GM18870 (cell line): Measurements from ENCODE around the gene RNF220.

ENCODE experiments used
- ATAC-seq: cut with Tn5 transposase; IDR thresholded peaks from one replicate; pipeline ENCODE4 v1.9.1; 2021; ENCODE audit warnings: moderate library complexity; ENCODE audit not compliant: unreplicated experiment

The RNF220 gene

DNA sequence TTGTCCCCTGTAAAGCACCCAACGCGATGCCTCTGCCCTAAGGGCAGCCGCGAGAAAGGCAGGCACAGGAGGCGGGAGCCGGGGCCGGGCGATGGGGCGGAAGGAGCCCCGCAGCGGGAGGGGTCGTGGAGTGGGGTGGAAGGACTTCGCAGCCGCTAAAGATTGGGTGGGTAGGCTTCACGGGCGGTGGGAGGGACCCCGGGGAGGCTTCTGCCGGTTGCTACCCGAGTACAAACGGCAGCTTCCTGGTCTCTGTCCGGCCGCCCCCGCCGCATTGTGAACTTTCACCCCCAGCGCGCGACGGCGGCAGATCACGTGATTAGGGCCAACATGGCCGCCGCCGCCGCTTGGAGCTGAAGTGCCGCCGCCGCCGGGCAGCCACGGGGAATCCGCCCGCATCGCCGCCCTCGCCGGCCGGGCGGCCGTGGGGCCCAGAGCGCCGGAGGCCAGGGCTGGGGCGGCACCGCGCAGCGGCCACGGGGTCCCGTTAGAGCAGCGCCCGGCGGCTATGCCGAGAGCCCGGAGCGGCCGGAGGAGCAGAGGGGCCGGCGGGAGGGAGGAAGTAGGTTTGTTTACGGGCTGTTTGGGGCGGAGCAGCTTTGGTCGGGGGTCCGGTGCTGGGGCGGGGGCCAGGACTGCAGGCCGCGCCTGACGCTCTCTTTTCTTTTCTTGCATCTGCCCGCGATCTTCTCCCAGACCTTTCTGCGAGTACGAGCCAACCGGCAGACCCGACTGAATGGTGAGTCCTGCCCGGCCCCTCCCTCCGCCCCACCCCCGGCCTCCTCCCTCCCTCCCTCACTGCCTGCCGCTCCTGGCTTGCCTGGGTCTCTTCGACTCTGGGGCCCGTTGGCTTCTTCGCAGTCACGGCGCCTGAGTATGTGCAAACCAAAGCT is 226.8 kb downstream of the RNF220 start:
- peak; percentile 39 for ATAC-seq

GRCh38 chr1:44632598-44632997 is 227.5 kb downstream of the RNF220 start:
- ATAC-seq, result no peak

- ATAC-seq, result no peak
Measured at GRCh38 chr1:44634606-44635189, 229.6 kb downstream of the RNF220 start.

GRCh38 chr1:44635439-44635838 is 230.4 kb downstream of the RNF220 start:
- ATAC-seq, result no peak

- ATAC-seq, result no peak
Measured at GRCh38 chr1:44636083-44636687, 231.1 kb downstream of the RNF220 start.

- ATAC-seq, result no peak
Measured at GRCh38 chr1:44636688-44637598, 231.9 kb downstream of the RNF220 start.

DNA sequence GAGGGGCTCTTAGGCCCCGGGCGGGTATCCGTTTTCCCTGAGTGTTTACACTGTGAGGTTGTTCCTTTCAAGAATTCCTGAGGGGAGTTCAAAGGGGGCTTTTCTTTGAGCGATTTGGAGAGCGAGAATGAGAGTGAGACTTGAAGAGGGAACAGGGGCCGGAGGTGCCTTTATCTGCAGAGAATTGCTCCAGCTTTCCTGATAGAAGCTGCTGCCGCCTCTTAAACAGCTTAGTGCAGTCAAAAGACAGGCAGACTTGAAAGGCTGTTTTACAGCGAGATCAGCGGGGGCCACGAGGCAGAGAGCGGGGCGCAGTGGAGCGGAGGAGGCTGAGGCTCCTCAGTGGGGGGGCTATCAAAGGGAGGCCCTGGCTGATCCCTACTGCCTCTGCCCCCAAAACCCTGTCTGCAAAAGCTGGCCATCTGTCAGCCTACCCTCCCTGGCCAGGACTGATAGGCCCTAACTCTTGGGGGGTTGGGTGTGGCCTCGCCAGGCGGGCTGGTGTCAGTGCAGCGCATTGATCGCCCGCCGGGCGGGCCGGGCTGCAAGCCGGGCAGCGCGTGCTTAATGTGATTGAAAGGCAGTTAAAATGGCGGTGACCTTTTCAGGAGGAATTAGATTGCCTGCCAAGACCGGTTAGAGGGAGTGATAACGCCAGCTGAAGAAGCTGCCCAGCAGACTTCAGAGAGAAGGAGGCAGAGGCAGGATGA is 232.8 kb downstream of the RNF220 start:
- ATAC-seq, result no peak

DNA sequence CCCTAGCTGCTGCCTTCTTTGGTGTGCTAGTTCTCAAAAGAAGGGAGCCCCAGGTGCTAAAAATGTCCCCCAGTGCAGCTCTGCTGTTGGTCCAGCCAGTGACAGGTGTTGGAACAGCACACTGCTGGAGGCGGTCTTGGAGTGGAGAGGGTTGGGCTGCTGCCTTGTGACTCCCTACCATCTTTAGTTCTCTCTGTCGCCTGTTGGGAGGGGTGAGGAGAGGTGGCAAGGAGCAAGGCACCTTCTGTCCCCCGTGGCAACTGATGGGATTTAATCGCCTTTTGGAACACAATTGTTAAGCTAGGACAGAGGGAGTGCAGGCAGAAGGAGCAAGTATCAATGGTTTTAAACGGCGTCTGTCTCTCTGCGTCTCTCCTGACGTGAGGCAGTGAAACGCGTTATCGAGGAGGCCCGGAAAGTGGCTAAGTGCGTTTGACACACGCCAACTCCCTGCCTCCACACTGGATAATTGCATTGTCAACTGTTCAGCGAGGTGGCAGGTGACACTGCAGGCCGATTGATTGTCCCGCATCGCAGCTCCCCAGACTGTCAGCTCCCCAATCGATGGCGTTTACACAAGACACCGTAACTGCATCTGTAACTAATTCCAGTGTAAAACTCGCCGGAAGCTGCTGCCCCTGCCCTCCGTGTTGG is 235.3 kb downstream of the RNF220 start:
- no peak for ATAC-seq

DNA sequence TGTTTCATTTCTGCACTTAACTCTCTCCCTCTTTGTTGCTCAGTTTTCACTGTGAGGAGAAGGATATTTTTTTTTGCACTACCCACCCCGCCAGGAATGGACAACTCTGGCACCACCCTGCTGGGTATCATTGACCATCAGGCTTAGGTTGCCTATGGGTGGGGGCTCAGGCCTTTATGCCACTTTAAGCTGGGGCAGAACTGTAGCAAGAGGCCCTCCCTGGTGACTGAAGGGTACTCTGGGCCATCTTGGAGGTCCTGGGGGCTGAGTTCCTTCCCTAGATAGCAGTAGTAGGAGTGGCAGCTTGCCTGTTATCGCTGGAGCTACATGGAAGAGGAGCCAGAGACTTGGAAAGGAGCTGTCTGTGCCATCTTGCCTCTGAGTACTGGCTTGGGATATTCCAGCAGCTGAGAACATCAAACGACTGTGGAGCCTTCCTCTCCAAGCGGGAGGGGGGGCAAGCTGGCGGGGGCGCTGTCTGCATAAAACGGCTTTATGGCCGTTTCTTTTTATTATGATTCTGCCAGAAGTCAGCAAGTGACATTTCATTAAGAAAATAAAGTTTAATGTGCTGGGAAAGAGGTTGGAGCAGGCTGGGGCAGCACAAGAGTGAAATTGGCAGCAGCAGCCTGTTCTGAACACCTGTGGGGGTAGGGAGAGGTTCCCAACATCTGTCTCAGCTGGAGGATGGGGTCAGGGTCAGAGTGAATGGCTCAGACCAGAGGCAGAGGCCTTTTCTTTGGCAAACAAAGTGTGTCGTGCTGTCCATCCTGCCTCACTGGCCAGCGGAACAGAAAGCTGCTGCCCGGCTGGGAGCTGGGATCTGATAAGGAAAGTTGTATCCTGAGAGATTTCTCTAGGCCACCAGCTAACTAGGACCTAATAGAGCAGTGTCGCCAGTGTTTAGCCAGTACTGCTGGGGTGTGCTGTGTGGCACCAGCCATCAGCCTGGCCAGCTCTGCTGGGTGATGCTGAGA is 236.4 kb downstream of the RNF220 start:
- no peak for ATAC-seq

- no peak for ATAC-seq
Measured at GRCh38 chr1:44642255-44642654, 237.2 kb downstream of the RNF220 start.

- ATAC-seq, result no peak
Measured at GRCh38 chr1:44642925-44643324, 237.9 kb downstream of the RNF220 start.

GRCh38 chr1:44643721-44644334 is 238.8 kb downstream of the RNF220 start:
- ATAC-seq, result no peak

DNA sequence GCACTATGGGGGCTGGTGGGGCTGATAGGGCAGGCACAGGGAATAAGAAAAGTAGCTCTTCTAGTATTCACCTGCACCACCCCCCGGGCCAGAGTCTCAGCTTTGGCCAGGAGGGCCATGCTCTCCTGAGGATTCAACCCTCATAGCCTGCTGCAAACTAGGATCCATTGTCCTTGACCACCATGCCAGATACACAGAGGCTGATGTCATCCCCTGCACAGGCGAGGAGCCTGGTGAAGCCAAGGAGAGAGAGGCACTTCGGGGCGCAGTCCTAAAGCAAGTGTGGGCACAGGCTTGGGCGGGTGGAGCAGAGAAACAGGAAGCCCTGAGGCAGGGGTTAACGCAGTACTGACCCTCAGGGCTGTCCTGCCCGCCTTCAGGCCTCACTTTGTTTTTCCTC is 239.8 kb downstream of the RNF220 start:
- ATAC-seq, result no peak

GRCh38 chr1:44645476-44646244 is 240.6 kb downstream of the RNF220 start:
- ATAC-seq, result no peak

- no peak for ATAC-seq
Measured at GRCh38 chr1:44646261-44647110, 241.4 kb downstream of the RNF220 start.

DNA sequence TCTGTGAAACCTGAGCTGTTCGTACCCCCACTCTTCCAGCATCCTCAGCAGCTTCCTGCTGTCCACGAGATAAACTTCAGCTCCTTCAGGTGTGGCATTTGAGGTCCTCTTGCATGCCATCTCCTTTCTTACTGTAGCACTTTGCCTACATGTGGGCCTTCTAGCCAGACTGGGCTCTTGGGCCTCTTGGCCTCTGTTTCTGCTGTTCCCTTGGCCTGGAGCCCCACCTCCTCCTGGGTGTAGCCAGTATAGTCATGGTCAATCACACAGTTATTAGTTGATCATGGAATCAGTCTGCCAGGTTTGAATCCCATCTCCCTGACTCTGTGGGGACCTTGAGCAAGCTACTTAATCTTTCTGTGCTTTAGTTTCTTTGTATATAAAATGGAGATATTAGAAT is 242.8 kb downstream of the RNF220 start:
- ATAC-seq, result no peak
